PC-9 (cell line): ENCODE results near the gene PPARGC1A. TPM values are rescaled to one million over a fixed set of nuclear protein-coding genes. Genes with fewer than 3 reads are reported as not detected.

ENCODE experiments used
- BruUV-seq: library from RNA; stranded (reverse); fragments of 400-500 nt; replicated peaks from 2 replicates; lab custom pipeline; 2021; lab: Mats Ljungman, UMichigan
- CTCF ChIA-PET: fragments of 300-600 bp; sonication (Branson Sonifier 250); formaldehyde crosslinking; loops from one replicate; lab custom pipeline; 2022; ENCODE audit warnings: antibody characterized with exemption; lab: Charles Lee
- POLR2A ChIA-PET: fragments of 300-600 bp; sonication (Branson Sonifier 250); formaldehyde crosslinking; loops from one replicate; lab custom pipeline; 2022; ENCODE audit warnings: antibody characterized with exemption; ENCODE audit not compliant: unreplicated experiment; lab: Charles Lee
- DNase-seq, 2 experiments: peaks; one replicate each; pipeline versions ENCODE4 v3.0.0 to v3.0.0-alpha.2; 2015 to 2022; ENCODE audit warnings: mixed read lengths in 1 of 2
- H2AFZ ChIP-seq: fragments of 200-600 bp; sonication (generic); 2 replicates; pipeline ENCODE4 v1.8.1; 2017; ENCODE audit warnings: antibody characterized with exemption
- H3F3A ChIP-seq: fragments of 200-600 bp; sonication (generic); 2 replicates; pipeline ENCODE4 v1.8.1; 2017; ENCODE audit warnings: antibody characterized with exemption, mild to moderate bottlenecking, low read depth; ENCODE audit not compliant: insufficient read depth
- H3K27ac ChIP-seq: fragments of 200-600 bp; sonication (generic); 2 replicates; pipeline ENCODE4 v1.6.1; 2016; ENCODE audit warnings: mixed run types
- H3K27me3 ChIP-seq: fragments of 200-600 bp; sonication (generic); 2 replicates; pipeline ENCODE4 v1.6.1; 2016; ENCODE audit warnings: low read depth, mixed run types; ENCODE audit not compliant: insufficient read depth
- H3K36me3 ChIP-seq: fragments of 200-600 bp; sonication (generic); 2 replicates; pipeline ENCODE4 v1.6.1; 2016; ENCODE audit warnings: low read depth, mixed run types
- H3K4me1 ChIP-seq: fragments of 200-600 bp; sonication (generic); replicated peaks from 2 replicates; pipeline ENCODE4 v1.6.1; 2016; ENCODE audit warnings: mixed run types; ENCODE audit not compliant: insufficient read depth
- H3K4me2 ChIP-seq: fragments of 200-600 bp; sonication (generic); 2 replicates; pipeline ENCODE4 v1.6.1; 2017; ENCODE audit warnings: mixed run types
- H3K4me3 ChIP-seq: fragments of 200-600 bp; sonication (generic); 2 replicates; pipeline ENCODE4 v1.6.1; 2016; ENCODE audit warnings: mixed run types
- H3K79me2 ChIP-seq: fragments of 200-600 bp; sonication (generic); 2 replicates; pipeline ENCODE4 v1.6.1; 2017; ENCODE audit warnings: low read depth, mixed run types
- H3K9me2 ChIP-seq: fragments of 200-600 bp; sonication (generic); 2 replicates; pipeline ENCODE4 v1.8.1; 2017; ENCODE audit warnings: mild to moderate bottlenecking; ENCODE audit not compliant: insufficient read depth
- H3K9me3 ChIP-seq: fragments of 200-600 bp; sonication (generic); 2 replicates; pipeline ENCODE4 v1.8.1; 2016; ENCODE audit warnings: low read depth; ENCODE audit not compliant: insufficient read depth
- H4K20me1 ChIP-seq: fragments of 200-600 bp; sonication (generic); 2 replicates; pipeline ENCODE4 v1.8.1; 2017; ENCODE audit not compliant: insufficient read depth
- CTCF ChIP-seq: fragments of 200-600 bp; sonication (generic); conservative IDR thresholded peaks from 2 replicates; pipeline ENCODE4 v1.6.1; 2017; ENCODE audit warnings: mixed run types, antibody characterized with exemption, mild to moderate bottlenecking, moderate library complexity
- EZH2 ChIP-seq: fragments of 200-600 bp; sonication (generic); IDR thresholded peaks from 2 replicates; pipeline ENCODE4 v1.8.0; 2017; ENCODE audit warnings: antibody characterized with exemption, low read depth
- intact Hi-C: fragments of 100-400 bp; cut with micrococcal nuclease; formaldehyde crosslinking; loops from one replicate; pipeline ENCODE4 v1.10.0; 2022; ENCODE audit not compliant: unreplicated experiment
- total RNA-seq: library from RNA; stranded (reverse); gene quantifications from 2 replicates; pipeline ENCODE4 v1.2.3, GENCODE V29; 2021

Gene PPARGC1A
- total RNA-seq, 1 experiment from 2014 or later = not detected

DNA sequence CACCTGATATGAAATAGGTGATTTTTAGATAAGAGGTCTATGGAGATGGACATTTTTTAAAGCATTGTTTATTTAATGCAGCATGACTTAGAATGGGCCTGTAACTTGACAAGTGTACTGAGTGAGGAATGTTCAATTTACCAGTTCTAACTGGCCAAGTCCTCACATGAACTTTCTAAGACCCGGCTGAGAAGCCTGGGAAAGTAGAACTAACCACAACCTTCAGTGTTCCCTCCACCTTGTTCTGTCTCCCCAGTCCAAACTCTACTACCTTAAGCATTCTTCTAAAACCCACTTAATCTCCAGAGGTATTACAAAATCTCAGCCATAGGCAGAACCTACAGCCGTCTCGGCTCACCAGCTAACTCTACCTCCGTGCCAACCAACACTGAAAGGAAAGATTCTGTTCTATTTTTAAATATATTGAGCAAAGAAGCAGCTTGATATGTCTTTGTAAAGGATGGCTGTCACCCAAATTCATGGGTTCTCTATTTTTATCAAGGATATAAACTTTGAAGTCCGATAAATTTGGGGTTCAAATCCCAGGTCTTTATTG is 6.8 kb downstream of the PPARGC1A start:
- CTCF ChIA-PET = no interaction called here
- peaks cover 7% of the 10 kb centered on the region for H3K27me3 ChIP-seq
- intact Hi-C loops = no loop called here
- no peaks in the 10 kb centered on the region for H3F3A ChIP-seq
- H3K27ac ChIP-seq = no peak overlapping the region
- H3K36me3 ChIP-seq = no peaks in the 10 kb centered on the region
- DNase-seq = no peak
- POLR2A ChIA-PET = no interaction called here
- no peak overlapping the region for H3K4me2 ChIP-seq
- H2AFZ ChIP-seq = no peak overlapping the region
- H3K4me3 ChIP-seq = no peak overlapping the region
- no TSS peak for BruUV-seq
- H3K4me1 ChIP-seq = no peaks in the 10 kb centered on the region
- no peaks in the 10 kb centered on the region for H3K9me3 ChIP-seq
- H4K20me1 ChIP-seq = no peaks in the 10 kb centered on the region
- TF ChIP-seq CTCF = no peak
- TF ChIP-seq EZH2 = no peak
- no peaks in the 10 kb centered on the region for H3K9me2 ChIP-seq
- no peaks in the 10 kb centered on the region for H3K79me2 ChIP-seq

GRCh38 chr4:23881674-23882337 is 8.0 kb downstream of the PPARGC1A start:
- H3K79me2 ChIP-seq = no peaks in the 10 kb centered on the region
- no peaks in the 10 kb centered on the region for H3F3A ChIP-seq
- H3K27ac ChIP-seq = no peak overlapping the region
- DNase-seq = no peak
- intact Hi-C loops = no loop called here
- ChIA-PET CTCF (no interaction called here), POLR2A (no interaction called here)
- H3K4me2 ChIP-seq = no peak overlapping the region
- H3K36me3 ChIP-seq = no peaks in the 10 kb centered on the region
- H2AFZ ChIP-seq = no peak overlapping the region
- peaks cover 10% of the 10 kb centered on the region for H3K27me3 ChIP-seq
- H3K9me2 ChIP-seq = no peaks in the 10 kb centered on the region
- H3K4me1 ChIP-seq = no peaks in the 10 kb centered on the region
- no peaks in the 10 kb centered on the region for H4K20me1 ChIP-seq
- H3K4me3 ChIP-seq = no peak overlapping the region
- no TSS peak for BruUV-seq
- TF ChIP-seq EZH2 (no peak), CTCF (no peak)
- no peaks in the 10 kb centered on the region for H3K9me3 ChIP-seq

- H3K27me3 ChIP-seq = peaks cover 10% of the 10 kb centered on the region
- BruUV-seq = no TSS peak
- no peaks in the 10 kb centered on the region for H3K9me3 ChIP-seq
- H4K20me1 ChIP-seq = no peaks in the 10 kb centered on the region
- no peak overlapping the region for H3K4me3 ChIP-seq
- no peak overlapping the region for H2AFZ ChIP-seq
- DNase-seq = no peak
- no peaks in the 10 kb centered on the region for H3K36me3 ChIP-seq
- no peaks in the 10 kb centered on the region for H3K79me2 ChIP-seq
- no peak overlapping the region for H3K4me2 ChIP-seq
- intact Hi-C loops = no loop called here
- ChIA-PET CTCF (no interaction called here), POLR2A (no interaction called here)
- no peaks in the 10 kb centered on the region for H3K4me1 ChIP-seq
- TF ChIP-seq CTCF = no peak
- TF ChIP-seq EZH2 = no peak
- no peak overlapping the region for H3K27ac ChIP-seq
- no peaks in the 10 kb centered on the region for H3F3A ChIP-seq
- H3K9me2 ChIP-seq = no peaks in the 10 kb centered on the region
Measured at GRCh38 chr4:23881052-23881501, 8.8 kb downstream of the PPARGC1A start.
